H1 (cell line): Measurements from ENCODE around the gene CNGA1.
"Not testable (repeated sequence)": the region's sequence is repeated elsewhere in the genome, so short reads cannot be mapped to it uniquely, and the experiment has no call there.

ENCODE experiments used
- POLR2AphosphoS5 ChIP-seq: IDR thresholded peaks from 2 replicates; pipeline ENCODE4 v1.6.1; 2011; ENCODE audit warnings: low read depth, low read length
- TCF12 ChIP-seq: IDR thresholded peaks from 2 replicates; pipeline ENCODE4 v1.6.1; 2011; ENCODE audit warnings: low read depth, mild to moderate bottlenecking, low read length
- TF ChIP-seq, protein P1 (sequence below): IDR thresholded peaks from 2 replicates; pipeline ENCODE4 v1.6.1; 2012; ENCODE audit warnings: inconsistent platforms

DNA sequence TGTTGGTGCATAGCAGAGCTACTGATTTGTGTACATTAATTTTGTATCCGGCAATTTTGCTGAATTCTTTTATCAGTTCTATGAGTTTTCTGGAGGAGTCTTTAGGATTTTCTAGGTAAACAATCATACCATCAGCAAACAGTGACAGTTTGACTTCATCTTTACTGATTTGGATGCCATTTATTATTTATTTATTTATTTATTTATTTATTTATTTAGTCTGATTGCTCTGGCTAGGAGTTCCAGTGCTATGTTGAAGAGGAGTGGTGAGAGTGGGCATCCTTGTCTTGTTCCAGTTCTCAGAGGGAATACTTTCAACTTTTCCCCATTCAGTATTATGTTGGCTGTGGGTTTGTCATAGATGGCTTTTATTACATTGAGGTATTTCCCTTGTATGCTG is 24.0 kb downstream of the CNGA1 start:
- not testable (repeated sequence) for TF ChIP-seq TCF12, POLR2AphosphoS5
- TF ChIP-seq, protein P1, sequence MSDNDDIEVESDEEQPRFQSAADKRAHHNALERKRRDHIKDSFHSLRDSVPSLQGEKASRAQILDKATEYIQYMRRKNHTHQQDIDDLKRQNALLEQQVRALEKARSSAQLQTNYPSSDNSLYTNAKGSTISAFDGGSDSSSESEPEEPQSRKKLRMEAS: not testable (repeated sequence)
